LHCN-M2 (cell line): ENCODE measurements around the gene ADCY9. TPM values are rescaled to one million over a fixed set of nuclear protein-coding genes. Genes with fewer than 3 reads are reported as not detected.
"Not testable (repeated sequence)": the region's sequence is repeated elsewhere in the genome, so short reads cannot be mapped to it uniquely, and the experiment has no call there.

ENCODE experiments used
- DNase-seq: peaks from one replicate; pipeline ENCODE4 v3.0.0-alpha.2; 2012; ENCODE audit warnings: low read depth
- polyA plus RNA-seq: library from polyadenylated mRNA; unstranded; fragments of >200 nt; gene quantifications from one replicate; pipeline ENCODE4 v1.2.1, GENCODE V29; 2012; ENCODE audit warnings: missing spikeins
- total RNA-seq: library from RNA; depleted of rRNA; stranded (reverse); fragments of >200 nt; gene quantifications from 2 replicates; pipeline ENCODE4 v1.2.3, GENCODE V29; 2014; rRNA removed

Gene ADCY9
- total RNA-seq, result 8.8 and 11.7 TPM in 2 replicates
- polyA plus RNA-seq, result 12.0 TPM

DNA sequence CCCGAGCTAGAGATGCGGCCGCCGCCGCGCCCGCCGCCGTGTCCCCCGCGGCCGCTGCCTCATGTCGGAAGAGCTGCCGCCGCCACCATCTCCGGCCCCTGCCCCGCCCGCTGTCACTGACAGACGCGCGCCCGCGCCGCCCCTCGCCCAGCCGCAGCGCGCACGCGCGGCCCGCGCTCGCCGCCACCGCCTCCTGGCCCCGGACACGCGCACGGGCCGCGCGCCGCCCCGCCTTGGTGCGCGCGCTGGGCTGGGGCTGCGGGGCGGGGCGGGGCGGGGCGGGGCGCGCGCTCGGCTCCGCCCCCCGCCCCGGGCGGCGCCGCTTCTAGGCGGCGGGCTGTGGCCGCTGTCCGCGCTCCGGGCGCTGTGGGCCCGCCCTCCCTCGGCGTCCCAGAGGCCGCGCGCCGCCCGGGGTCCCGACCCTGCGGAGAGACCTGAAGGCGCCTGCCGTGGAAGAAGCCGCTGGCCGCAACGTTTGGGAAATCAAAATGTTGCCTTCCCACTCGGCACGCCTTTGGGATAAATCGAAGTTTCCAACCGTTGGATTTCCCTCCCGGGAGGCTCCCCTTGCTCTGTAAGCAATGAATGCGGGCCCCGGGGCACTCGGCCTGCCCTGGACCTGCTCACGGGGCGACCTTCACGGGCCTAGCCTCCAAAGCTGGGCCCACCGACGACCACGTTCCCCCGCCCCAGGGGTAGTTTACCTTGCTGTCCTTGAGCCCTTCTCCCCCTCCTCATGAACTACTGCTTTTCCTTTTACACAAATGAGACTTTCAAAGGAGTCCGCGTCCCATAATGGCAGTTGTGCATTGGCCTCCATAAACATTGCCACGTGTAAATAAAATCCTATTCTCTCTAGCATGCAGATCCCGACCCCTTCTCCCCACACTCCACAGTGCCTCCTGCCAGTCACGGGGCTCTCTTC, at the start of gene ADCY9:
Gene ADCY9 (minus strand): TSS at position 118 of the 925 bp plus-strand sequence. CDS start 1,000 bp downstream, outside the sequence.
- DNase-seq, result peak; percentile 63

DNA sequence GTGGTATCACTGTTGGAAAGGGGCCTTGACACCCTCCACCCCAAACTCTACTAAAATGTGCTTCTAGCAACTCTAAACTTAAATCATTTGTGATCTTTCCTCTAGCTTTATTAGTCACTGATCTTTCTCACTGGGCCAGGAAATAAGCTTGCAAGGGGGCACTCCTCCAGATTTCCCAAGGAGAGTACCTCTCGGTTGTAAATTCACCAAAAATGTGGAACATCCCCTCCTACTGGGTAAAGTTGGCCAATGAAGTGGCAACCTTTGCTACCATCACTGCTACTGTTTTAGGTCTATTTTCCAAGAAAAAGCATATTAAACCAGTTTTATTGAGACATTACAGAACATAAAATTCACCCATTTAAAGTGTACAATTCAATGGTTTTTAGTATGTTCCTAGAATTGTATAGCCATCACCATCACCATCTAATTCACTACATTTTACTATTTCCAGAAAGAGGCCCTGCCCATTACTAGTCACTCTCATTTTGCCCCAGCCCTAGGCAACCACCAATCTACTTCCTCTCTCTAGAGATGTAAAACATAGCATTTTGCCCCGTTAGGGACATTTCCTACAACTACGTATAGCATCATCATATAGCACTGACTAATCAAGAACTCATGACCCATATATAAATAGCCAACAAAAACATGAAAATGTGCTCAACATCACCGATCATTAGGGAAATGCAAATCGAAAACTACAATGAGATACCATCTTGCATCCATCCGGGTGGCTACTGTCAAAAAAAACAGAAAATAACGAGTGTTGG, 44.6 kb upstream of the ADCY9 start:
- peak; percentile 8 for DNase-seq

DNA sequence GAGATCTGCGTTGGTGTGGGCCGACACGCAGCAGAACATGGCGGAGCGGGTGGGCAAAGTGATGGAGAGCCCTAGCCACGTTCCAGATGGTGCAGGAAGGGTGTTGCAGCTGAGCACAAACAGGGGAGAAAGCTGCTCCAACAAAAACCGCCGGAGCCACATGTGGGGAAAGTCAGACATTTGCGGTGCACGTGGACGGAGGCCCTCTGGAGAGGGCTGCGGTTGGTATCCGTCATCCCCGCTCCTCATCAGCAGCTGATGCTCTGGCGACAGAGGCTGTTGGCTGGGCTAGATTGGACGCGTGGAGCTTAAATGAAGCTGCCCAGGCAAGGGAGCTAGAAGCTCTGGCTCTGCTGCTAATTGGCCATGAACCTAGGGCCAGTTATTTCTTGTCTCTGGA, 43.5 kb upstream of the ADCY9 start:
- no peak for DNase-seq

DNA sequence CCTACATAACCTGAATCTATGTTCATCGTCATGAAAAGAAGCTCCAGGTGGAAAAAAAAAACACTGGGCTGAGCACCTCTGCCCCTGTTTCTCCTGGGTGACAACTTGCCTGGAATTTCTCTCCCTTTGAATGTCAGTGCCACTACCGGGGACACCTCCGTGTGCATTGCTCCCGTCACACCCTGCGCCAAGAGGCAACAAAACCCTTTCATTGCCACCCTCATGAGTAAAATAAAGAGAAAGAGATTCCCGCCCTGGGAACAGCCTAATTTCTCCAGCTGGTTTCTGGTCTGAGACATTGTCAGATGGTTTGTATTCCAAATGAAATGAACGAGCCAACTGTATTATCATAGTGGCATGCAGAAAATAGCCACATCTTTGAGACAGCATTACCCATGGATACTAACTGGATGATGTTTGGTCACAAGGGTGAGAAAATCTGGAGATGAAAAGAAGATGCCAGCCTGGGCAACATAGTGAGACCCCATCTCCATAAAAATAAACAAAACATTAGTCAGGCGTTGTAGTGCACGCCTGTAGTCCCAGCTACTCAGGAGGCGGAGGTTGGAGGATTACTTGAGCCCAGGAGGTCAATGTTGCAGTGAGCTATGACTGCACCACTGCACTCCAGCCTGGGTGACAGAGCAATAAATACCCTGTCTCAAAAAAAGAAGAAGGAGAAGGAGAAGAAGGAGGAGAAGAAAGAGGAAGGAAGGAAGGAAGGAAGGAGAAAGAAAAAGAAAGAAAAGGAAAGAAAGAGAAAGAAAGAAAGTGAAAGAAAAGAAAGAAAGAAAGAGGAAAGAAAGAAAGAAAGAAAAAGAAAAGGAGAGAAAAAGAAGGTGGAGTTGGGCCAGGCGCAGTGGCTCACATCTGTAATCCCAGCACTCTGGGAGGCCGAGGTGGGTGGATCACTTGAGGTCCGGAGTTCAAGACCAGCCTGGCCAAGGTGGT, 42.2 kb upstream of the ADCY9 start:
- DNase-seq, result no peak

DNA sequence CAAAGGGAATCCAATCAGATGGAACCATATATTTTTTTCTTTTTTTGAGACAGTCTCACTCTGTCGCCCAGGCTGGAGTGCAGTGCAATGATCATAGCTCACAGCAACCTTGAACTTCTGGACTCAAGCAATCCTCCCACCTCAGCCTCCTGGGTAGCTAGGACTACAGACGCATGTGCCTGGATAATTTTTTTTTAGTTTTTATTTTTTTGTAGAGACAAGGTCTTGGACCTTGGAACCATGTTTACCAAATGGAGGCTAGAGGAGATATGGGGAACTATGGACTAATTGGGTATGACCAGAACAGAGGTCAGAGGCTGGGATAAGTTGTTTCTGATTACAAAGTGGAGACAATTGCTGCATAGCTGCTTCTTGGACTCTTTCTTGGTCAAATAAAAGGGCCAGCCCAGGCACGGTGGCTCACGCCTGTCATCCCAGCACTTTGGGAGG, 41.2 kb upstream of the ADCY9 start:
- no peak for DNase-seq

DNA sequence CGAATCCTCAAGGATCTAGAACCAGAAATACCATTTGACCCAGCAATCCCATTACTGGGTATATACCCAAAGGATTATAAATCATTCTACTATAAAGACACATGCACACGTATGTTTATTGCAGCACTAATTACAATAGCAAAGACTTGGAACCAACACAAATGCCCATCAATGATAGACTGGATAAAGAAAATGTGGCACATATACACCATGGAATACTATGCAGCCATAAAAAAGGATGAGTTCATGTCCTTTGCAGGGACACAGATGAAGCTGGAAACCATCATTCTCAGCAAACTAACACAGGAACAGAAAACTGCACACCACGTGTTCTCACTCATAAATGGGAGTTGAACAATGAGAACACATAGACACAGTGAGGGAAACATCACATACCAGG, 40.3 kb upstream of the ADCY9 start:
- not testable (repeated sequence) for DNase-seq

DNA sequence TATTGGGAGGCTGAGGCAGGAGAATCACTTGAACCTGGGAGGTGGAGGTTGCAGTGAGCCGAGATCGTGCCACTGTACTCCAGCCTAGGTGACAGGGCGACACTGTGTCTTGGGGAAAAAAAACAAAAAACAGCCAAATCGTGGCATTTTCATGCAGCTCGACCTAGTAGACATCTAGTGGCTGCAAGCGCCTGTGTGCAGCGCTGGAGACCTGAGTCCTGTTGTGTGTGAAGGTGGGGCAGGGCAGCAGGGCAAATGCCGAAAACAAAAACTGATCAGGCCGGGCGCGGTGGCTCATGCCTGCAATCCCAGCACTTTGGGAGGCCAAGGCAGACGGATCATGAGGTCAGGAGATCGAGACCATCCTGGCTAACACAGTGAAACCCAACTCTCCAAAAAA, 37.1 kb upstream of the ADCY9 start:
- DNase-seq, result not testable (repeated sequence)

DNA sequence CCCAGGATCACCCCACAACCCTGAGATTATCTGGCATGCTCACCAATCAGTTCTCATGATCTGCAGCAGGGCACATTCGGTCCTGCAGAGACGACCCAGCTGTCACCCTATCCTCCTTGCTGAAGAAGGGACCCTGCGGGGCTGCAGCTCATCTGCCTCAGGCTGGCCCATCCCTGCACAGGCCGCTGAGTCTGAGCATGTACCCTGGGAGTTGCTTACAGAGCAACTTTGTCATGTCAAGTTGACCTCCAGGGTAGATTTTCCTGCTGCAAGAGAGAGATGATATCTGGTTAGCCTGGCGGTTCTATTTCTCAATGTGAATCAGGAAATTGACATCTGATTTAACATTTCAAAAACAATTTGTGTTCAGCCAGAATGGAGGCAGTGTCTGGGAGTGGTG, 36.0 kb upstream of the ADCY9 start:
- no peak for DNase-seq

DNA sequence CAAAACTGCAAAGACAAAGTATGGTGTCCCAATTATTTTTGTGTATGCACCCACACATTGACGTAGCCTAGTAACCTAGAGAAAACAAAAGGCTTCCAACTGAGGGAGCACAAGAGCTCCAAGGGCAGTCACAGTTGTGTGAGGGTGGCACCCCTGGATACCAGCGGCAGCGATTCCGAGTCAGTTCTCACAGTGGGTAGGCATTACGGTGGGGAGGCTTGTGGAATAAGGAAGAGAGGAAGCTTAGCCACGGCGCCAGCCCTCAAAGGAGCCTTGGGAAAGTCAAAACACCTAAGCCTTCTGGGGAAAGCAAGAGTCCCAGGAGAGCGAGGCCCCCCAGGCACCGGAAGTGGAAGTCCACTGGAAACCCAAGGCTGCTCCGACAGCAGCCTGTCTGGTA, 31.0 kb upstream of the ADCY9 start:
- no peak for DNase-seq

DNA sequence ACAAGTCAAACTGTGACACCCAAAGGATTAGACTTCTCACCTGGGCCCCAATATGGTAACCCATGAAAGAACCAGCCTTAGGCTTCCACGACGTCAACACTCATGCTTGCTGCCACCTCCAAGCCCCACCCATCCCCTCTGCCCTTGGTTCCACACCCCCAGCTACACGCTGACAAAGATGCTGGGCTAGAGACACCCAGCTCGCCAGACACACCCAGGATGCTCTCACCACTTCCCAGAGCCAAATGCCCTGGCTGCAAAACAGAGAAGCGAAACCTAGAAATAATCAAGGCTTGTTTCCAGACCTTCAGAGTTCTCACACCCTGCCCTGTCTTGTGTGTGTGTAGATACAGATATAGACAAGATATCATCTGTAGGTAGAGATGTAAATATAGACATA, 26.0 kb upstream of the ADCY9 start:
- DNase-seq, result no peak

DNA sequence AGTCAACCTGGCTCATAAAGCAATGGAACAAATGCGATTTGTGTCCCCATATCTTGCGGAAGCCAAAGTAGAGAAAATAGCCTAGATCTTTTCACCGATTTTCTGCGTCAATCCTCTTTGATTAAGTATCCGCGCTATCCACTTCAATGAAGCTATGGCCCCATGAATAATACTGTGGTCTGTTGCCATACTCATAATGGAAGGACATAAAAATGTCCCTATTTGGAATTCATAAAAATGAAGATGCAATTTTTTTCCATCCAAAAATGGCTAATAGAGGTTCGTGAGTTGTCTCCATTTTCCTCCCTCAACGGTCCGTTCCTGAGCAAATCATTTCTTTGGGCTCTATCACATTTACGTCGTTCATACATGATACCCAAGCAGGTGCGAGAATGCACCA, 25.4 kb upstream of the ADCY9 start:
- no peak for DNase-seq

DNA sequence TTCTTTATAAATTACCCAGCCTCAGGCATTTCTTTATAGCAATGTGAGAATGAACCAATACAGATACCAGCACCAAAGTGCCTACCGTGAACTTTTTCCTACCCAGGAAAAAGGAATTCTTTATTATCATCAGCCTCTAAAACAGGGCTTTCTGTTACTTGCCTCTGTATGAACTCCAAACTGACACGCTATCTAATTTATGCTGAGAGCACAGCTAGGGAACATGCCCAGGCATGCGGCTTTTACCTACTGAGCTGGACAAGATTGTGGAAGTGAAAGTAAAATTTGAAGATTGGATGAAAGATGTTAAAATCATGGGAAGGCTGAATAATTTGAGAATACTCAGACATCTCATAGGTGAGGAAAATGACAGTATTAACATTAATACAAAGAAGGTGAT, 24.4 kb upstream of the ADCY9 start:
- DNase-seq, result peak; percentile 36

DNA sequence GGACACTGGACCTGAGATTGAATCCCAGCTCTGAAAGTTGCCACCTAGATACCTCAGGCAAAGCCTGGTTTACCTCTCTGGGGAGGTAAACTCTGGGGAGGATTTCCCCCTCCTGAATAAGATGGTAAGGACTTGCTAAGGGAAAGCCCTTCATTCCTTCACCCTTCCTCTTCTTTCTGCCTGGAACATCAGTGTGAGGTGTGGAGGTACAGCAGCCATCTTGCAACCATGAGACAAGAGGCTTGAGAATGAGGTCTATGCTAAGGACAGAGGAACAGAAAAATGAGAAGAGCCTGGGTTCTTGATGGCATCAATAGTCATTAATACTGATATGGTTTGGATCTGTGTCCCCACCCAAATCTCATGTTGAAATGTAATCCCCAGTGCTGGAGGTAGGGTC, 23.7 kb upstream of the ADCY9 start:
- no peak for DNase-seq

DNA sequence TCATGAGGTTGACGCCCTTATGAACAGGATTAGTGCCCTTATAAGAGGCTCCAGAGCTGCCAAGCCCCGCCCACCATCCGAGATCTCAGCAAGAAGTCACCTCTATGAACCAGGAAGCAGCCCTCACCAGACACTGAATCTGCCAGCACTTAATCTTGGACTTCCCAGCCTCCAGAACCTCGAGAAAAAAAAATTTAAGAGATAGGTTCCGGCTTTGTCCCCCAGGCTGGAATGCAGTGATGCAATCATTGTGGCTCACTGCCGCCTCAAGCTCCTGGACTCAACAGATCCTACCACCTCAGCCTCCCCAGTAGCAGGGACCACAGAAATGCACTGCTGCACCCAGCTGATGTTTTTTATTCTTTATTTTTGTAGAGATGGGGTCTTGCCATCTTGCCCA, 22.5 kb upstream of the ADCY9 start:
- DNase-seq, result no peak

DNA sequence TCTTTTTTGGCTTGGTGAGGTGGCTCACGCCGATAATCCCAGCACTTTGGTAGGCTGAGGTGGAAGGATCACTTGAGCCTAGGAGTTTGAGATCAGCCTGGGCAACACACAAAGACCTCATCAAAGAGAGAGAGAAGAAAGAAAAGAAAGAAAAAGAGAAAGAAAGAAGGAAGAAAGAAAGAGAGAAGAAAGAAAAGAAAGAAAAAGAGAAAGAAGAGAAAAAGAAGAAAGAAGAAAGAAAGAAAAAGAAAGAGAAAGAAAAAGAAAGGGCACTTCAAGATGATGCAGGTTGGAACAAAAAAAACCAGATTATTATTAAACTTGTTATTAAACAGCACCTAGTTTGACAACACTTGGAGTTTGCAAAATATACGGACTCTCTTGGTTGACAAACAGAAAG, 21.2 kb upstream of the ADCY9 start:
- no peak for DNase-seq

DNA sequence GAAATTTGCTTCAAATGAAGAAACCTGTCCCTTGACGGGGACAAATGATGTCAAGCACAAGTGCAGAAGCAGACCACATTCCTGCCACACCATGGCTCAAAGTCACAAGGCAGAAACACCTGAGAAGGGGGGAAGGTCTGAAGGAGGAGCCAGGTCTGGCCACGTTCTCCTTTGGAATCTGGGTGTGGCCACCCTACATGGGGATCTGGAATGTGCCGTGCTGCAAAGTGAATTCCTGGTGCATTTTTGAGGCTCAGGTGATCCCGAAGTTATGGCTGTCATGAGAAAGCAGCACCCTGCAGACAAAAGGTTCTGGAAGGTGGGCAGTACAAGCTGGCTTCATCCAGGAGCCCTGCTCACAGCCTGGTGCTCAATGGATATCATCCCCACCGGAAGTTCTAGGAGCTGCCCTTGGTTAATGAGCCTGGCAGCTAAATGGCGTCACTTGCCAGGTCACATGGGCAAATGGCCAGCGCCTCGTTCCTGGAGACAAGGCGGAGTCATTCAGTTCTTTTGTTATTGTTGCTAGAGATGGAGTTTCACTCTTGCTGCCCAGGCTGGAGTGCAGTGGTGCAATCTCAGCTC, 20.1 kb upstream of the ADCY9 start:
- no peak for DNase-seq

DNA sequence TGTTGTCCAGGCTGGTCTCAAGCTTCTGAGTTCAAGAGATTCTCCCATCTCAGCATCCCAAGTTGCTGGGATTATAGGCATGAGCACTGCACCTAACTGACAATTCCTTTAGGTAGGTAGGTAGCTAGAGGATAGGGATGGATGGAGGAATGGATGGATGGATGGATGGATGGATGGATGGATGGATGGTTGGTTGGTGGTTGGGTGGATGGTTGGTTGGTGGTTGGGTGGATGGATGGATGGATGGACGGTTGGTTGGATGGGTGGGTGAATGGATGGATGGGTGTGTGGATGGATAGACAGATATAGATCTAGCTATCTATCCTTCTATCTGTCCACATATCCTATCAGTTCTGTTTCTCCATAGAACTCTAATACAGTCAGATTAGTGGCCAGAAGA, 19.3 kb upstream of the ADCY9 start:
- no peak for DNase-seq

DNA sequence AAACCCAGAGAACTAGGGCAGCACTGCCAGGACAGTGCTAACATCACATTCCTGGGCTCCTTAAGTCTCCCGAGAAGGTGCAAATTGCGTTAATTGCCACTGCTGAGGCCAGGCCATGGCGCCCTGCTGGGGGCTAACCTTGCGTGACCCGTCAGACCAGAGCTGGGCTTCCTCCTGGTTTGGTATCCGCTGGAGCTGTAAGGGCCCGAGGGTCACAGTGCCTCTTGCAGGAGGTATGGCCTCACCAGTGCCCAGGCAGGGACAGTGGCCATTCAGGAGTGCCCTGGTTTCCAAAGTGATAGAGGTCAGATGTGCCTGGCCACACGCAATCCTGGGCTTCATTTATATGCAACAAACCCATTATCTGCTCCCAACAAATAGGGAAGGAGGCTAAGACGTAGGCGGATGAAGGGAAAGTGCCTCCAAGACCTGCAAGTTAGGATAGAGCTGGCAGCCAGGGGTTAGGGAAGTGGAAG, 17.7 kb upstream of the ADCY9 start:
- no peak for DNase-seq

DNA sequence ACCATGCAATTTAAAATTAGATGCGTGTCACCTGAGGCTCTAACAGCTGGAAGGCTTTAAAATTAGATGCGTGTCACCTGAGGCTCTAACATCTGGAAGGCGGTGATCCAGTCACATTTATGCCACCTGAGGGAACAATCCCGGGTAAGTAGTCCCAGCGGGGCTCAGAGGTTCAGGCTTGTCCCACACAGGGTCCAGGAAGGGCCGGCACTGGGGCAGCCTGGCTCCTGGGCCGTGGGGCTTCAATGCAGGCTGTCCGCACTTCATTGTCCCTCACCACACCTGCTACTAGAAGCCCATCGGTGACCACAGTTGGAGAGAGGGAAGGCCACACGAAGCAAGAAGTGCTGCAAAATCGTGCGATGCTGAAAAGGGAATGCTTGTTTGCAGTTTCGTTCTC, 15.4 kb upstream of the ADCY9 start:
- DNase-seq, result no peak

DNA sequence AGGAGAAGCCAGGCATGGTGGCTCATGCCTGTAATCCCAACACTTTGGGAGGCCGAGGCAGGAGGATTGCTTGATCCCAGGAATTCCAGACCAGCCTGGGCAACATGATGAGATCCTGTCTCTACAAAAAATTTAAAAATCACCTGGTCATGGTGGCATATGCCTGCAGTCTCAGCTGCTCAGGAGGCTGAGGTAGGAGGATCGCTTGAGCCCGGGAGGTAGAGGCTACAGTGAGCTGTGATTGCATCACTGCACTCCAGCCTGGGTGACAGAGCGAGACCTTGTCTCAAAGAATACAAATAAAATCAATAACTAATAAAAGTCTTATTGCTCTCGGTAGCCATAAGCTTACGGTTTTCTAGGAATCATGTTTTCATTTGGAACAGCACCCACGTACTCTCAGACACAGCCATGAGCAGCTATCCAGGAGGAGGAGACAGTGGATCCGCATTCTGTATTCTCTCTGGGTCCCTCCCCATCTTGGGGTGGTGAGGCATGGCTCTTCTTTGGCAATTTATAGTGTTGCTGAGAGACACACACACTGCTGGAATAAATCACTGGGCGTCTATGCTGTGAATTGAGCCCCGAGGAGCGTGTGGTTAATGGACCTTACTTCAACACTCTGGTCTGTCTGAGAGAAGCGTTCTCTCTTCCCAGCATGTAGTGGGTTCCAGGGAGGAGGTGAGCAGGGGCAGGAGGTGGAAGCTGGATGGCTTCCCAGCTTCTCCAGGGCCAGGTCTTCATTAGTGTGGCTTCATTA, 8.5 kb upstream of the ADCY9 start:
- no peak for DNase-seq
